Measurements from ENCODE around the gene INVS.
"Not testable (repeated sequence)": the region's sequence is repeated elsewhere in the genome, so short reads cannot be mapped to it uniquely, and the experiment has no call there.

INVS gene

GRCh38 chr9:100229561-100229960 is 130.5 kb downstream of the INVS start:
- FAIRE-seq (no peak), DNase-seq (ENCODE audit: insufficient read length, low spot score) (no peak)
- TF ChIP-seq CTCF (IDR thresholded peaks at IDR 0.05; ENCODE audit: insufficient read depth, missing control alignments), result no peak

GRCh38 chr9:100236986-100237385 is 137.9 kb downstream of the INVS start:
- FAIRE-seq; DNase-seq (ENCODE audit: insufficient read length, low spot score): not testable (repeated sequence)

GRCh38 chr9:100240512-100240911 is 141.5 kb downstream of the INVS start:
- DNase-seq (ENCODE audit: insufficient read length, low spot score) (no peak), FAIRE-seq (no peak)
- TF ChIP-seq CTCF (IDR thresholded peaks at IDR 0.05; ENCODE audit: insufficient read depth, missing control alignments), result no peak

GRCh38 chr9:100267211-100267610 is 168.2 kb downstream of the INVS start:
- DNase-seq (ENCODE audit: insufficient read length, low spot score) (no peak), FAIRE-seq (no peak)
- no peak for TF ChIP-seq CTCF (IDR thresholded peaks at IDR 0.05; ENCODE audit: insufficient read depth, missing control alignments)

- TF ChIP-seq CTCF (IDR thresholded peaks at IDR 0.05; ENCODE audit: insufficient read depth, missing control alignments), result no peak
- DNase-seq (ENCODE audit: insufficient read length, low spot score), result no peak
- no peak for FAIRE-seq
These were observed 169.2 kb downstream of the INVS start for GRCh38 chr9:100268271-100268670.

- DNase-seq (ENCODE audit: insufficient read length, low spot score) (no peak), FAIRE-seq (no peak)
- no peak for TF ChIP-seq CTCF (IDR thresholded peaks at IDR 0.05; ENCODE audit: insufficient read depth, missing control alignments)
These were observed 170.6 kb downstream of the INVS start for GRCh38 chr9:100269656-100270055.

GRCh38 chr9:100277166-100277979 is 178.3 kb downstream of the INVS start:
- no peak for FAIRE-seq
- DNase-seq (ENCODE audit: insufficient read length, low spot score), result no peak
- TF ChIP-seq CTCF (IDR thresholded peaks at IDR 0.05; ENCODE audit: insufficient read depth, missing control alignments), result no peak

Data from D721Med (cell line).